ENCODE measurements around the gene ARRDC1.

DNA sequence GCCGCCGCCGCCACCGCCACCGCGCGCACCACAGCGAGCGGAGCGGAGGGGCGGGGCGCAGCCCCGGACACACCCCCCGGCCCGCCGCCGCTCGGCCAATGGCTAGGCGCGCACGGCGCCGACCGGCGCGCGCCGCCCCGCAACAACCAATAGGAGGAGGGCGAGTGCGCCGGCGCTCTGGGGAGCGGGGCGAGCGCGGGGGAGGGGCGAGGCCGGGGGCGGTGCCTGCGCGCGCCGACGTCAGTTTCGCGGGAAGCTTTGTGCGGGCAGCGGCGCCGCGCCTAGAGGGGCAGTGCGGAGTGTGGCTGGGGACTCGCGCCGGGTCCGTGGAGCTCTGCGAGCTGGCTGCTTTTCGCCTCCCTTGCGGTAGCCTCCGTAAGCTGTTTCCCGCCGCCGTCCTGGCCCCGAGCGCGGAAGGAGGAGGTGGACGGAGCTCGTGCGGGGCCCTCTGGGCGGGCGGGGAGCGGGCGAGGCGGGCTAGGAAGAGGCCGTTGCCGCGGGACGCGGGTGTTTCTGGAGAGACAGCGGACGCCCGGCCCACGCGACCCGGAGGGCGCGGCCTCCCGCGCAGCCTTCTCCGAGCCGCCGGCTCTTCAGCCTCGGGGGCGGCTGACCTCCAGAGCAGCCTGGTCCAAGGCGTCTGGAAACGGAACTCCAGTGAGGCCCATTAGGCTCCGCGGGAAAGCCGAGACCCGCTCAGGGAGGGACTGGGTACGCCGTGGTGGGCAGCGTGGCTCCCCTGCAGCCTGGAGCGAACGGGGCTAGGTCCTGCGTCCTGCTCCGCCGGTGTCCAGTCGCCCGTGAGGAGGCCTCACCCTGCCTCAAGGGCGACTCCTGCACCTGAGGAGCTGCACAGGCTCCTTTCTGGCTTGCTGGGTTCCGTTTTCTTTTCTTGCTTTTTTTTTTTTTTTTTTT, 14.8 kb upstream of the ARRDC1 start, which contains the start of gene ZMYND19:
- TF ChIP-seq, protein P1, sequence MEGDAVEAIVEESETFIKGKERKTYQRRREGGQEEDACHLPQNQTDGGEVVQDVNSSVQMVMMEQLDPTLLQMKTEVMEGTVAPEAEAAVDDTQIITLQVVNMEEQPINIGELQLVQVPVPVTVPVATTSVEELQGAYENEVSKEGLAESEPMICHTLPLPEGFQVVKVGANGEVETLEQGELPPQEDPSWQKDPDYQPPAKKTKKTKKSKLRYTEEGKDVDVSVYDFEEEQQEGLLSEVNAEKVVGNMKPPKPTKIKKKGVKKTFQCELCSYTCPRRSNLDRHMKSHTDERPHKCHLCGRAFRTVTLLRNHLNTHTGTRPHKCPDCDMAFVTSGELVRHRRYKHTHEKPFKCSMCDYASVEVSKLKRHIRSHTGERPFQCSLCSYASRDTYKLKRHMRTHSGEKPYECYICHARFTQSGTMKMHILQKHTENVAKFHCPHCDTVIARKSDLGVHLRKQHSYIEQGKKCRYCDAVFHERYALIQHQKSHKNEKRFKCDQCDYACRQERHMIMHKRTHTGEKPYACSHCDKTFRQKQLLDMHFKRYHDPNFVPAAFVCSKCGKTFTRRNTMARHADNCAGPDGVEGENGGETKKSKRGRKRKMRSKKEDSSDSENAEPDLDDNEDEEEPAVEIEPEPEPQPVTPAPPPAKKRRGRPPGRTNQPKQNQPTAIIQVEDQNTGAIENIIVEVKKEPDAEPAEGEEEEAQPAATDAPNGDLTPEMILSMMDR (IDR thresholded peaks at IDR 0.05), result no peak
- TF ChIP-seq YY1 (IDR thresholded peaks at IDR 0.05; ENCODE audit: low read depth) (no peak), EZH2phosphoT487 (IDR thresholded peaks at IDR 0.05; ENCODE audit: borderline replicate concordance, low read depth) (no peak), JUND (IDR thresholded peaks at IDR 0.05) (no peak), SMC3 (IDR thresholded peaks at IDR 0.05; ENCODE audit: low read depth, low read length) (no peak), CHD2 (IDR thresholded peaks at IDR 0.05; ENCODE audit: low read length, partially characterized antibody) (peak; percentile 43)
- TF ChIP-seq, protein P2, sequence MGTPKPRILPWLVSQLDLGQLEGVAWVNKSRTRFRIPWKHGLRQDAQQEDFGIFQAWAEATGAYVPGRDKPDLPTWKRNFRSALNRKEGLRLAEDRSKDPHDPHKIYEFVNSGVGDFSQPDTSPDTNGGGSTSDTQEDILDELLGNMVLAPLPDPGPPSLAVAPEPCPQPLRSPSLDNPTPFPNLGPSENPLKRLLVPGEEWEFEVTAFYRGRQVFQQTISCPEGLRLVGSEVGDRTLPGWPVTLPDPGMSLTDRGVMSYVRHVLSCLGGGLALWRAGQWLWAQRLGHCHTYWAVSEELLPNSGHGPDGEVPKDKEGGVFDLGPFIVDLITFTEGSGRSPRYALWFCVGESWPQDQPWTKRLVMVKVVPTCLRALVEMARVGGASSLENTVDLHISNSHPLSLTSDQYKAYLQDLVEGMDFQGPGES (IDR thresholded peaks at IDR 0.05; ENCODE audit: low read depth, low read length), result no peak
- TF ChIP-seq, protein P3, sequence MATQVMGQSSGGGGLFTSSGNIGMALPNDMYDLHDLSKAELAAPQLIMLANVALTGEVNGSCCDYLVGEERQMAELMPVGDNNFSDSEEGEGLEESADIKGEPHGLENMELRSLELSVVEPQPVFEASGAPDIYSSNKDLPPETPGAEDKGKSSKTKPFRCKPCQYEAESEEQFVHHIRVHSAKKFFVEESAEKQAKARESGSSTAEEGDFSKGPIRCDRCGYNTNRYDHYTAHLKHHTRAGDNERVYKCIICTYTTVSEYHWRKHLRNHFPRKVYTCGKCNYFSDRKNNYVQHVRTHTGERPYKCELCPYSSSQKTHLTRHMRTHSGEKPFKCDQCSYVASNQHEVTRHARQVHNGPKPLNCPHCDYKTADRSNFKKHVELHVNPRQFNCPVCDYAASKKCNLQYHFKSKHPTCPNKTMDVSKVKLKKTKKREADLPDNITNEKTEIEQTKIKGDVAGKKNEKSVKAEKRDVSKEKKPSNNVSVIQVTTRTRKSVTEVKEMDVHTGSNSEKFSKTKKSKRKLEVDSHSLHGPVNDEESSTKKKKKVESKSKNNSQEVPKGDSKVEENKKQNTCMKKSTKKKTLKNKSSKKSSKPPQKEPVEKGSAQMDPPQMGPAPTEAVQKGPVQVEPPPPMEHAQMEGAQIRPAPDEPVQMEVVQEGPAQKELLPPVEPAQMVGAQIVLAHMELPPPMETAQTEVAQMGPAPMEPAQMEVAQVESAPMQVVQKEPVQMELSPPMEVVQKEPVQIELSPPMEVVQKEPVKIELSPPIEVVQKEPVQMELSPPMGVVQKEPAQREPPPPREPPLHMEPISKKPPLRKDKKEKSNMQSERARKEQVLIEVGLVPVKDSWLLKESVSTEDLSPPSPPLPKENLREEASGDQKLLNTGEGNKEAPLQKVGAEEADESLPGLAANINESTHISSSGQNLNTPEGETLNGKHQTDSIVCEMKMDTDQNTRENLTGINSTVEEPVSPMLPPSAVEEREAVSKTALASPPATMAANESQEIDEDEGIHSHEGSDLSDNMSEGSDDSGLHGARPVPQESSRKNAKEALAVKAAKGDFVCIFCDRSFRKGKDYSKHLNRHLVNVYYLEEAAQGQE (IDR thresholded peaks at IDR 0.05; ENCODE audit: low read depth, low read length), result no peak
- TF ChIP-seq, protein P4, sequence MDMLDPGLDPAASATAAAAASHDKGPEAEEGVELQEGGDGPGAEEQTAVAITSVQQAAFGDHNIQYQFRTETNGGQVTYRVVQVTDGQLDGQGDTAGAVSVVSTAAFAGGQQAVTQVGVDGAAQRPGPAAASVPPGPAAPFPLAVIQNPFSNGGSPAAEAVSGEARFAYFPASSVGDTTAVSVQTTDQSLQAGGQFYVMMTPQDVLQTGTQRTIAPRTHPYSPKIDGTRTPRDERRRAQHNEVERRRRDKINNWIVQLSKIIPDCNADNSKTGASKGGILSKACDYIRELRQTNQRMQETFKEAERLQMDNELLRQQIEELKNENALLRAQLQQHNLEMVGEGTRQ (IDR thresholded peaks at IDR 0.05; ENCODE audit: borderline replicate concordance, low read depth, low read length), result no peak
- TF ChIP-seq, protein P5, sequence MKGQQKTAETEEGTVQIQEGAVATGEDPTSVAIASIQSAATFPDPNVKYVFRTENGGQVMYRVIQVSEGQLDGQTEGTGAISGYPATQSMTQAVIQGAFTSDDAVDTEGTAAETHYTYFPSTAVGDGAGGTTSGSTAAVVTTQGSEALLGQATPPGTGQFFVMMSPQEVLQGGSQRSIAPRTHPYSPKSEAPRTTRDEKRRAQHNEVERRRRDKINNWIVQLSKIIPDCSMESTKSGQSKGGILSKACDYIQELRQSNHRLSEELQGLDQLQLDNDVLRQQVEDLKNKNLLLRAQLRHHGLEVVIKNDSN (IDR thresholded peaks at IDR 0.05; ENCODE audit: borderline replicate concordance, low read depth), result no peak
